HL-60/S4 (cell line): Measurements from ENCODE around the gene KRTCAP2.
"Not testable (repeated sequence)": the region's sequence is repeated elsewhere in the genome, so short reads cannot be mapped to it uniquely, and the experiment has no call there.

ENCODE experiments used
- in situ Hi-C: fragments of 300-500 bp; cut with MboI; formaldehyde crosslinking; loops from 2 replicates; pipeline ENCODE4 v1.14.3; 2022; ENCODE audit warnings: low sequenced_read_pairs

The KRTCAP2 gene

DNA sequence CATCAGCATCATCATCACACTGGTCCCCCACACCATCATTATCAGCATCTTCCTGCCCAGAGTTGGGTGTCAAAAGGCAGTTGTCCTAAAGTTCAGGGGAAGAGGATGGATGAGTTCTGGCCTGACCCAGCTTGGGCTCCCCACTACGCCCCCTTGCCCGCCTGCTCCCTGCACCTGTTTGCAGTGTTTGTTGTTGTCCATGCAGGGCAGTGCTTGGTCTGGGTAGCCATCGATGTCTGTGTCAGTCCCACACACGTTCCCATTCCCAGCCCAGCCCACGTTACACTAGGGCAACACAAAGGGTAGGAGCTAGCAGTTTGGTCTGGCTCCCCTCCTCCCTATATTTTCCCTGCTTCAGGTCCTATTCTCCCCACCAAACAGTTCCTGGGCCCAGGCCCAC, 27.8 kb upstream of the KRTCAP2 start:
- in situ Hi-C loops, result no loop called here

DNA sequence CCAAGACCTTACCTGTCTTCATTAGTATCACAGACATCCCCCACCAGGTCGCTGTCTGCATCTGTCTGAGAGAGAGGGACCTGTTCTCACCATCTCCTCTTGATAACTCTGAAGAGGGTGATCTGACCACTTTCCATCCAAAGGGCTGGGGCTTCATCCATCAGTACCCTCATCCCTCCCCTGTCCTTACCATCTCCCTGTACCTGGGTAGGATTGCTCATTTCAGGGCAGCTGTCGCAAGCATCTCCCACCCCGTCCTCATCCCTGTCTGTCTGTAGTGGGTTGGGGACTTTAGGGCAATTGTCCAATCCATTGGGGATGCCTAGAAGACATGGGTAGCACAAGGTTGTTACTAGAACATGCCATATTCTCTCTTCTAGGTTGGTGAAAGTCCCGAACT, 26.7 kb upstream of the KRTCAP2 start:
- in situ Hi-C loops, result no loop called here

DNA sequence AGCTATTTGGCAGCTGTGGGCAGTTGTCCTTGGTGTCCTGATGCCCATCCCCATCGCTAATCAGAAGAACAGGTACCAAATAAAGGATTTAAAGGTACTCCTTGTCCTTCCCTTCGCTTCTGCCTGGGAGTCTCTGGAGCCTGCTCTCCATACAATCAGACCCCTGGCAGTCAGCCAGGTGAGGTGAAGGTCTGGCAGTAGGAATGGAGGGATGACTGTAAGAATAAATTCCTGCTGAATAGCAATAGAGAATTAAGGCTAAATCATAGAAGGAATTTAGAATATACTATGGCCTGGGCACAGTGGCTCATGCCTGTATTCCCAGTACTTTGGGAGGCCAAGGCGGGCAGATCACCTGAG, 25.4 kb upstream of the KRTCAP2 start:
- in situ Hi-C loops, result no loop called here

DNA sequence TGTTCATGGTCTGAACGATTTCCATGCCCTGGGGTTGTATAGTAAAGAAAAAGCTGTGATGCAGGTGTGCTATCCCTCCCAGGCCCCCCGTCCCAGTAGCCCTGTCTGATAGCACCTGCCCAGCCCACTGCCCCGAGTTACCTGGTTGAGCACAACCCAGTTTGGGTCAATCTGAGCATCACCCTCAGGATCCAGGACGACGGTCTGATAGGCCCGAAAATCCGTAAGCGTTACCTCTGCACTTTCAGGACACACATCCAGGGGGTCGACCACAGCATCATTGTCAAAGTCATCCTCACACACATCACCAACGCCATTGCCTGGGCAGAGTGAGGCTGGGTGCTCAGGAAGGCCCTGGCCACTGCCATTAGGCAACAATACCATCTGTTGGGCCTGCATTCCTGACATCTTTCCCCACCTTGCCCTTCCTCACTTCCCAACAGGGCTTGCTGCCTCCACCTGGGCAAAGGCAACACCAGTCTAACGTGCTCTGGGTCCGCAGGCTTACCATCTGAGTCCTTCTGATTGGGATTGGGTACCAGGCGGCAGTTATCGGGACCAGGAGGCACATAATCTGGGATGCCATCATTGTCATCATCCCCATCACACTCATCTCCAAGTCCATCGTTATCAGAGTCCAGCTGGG, 24.9 kb upstream of the KRTCAP2 start:
- in situ Hi-C loops, result no loop called here

DNA sequence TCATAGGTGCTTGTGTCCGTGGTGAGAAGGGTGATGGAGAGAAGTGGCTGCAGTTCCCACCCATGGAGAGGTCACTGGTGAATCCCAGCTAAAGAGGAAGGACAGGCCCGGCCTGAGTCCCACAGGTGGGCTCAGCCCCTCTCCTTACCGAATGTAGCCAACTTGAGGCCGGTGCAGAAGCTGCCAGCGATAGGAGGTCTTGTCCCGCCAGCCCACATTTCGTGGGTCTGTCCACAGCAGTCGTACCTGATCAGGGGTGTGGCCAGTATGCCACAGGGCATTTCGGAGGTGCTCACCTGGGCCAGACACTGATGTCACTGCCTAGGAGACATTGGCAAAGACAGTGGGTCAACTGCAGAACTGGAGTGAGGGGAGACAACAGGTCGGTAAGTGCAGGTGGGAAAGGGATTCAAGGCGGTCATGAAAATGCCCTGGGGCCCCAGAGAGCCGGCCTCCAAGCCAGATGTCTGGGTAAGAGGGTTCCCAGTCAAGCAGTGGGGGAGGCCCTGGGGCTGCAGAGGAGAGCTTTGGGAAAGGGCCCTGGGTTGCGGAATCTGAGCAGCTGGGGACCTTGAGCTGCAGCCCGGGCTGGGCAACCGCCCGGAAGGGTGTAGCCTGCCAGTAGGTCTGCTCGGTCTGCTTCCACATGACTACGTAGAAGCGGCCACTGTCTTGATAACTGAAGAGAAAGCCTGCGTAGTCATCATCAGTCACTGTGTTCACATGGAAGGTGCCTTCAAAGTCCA, 24.0 kb upstream of the KRTCAP2 start:
- in situ Hi-C loops, result no loop called here

DNA sequence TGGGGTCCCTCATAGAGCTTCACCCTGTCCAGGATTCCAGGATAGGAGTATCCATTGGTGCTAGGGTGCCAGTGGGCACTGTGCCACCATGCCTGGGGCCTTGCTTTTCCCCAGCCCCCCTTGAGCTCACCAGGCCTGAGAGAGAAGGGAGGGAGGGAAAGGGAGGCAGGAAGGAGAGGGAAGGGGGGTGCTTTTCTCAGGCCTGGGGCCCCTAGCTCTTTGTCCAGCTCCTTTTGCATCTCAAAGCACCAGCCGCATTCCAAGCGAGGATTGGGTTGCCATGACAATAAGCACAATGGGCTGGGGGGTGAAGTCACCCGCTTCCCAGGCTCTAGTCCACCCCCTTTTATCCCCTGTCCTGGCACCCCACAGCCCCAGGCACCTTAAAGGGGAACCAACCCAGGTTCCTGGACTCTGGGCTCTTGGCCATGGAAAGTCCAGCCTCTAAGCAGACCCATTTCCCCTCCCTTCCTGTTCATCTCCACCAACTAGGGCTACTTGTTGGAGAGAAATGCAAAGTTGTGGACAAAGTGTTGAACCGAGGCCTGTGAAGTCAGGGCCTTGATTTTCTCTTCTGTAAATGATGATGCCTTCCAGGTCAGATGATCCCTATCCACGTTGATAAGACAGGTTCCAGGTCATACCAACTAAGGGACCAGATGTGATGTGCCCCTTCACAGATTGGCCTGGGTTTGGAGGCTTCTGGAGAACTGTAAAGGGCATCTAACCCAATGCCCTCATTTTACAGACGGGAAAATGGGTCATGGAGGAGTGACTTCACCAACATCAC, 23.2 kb upstream of the KRTCAP2 start:
- in situ Hi-C loops, result no loop called here

DNA sequence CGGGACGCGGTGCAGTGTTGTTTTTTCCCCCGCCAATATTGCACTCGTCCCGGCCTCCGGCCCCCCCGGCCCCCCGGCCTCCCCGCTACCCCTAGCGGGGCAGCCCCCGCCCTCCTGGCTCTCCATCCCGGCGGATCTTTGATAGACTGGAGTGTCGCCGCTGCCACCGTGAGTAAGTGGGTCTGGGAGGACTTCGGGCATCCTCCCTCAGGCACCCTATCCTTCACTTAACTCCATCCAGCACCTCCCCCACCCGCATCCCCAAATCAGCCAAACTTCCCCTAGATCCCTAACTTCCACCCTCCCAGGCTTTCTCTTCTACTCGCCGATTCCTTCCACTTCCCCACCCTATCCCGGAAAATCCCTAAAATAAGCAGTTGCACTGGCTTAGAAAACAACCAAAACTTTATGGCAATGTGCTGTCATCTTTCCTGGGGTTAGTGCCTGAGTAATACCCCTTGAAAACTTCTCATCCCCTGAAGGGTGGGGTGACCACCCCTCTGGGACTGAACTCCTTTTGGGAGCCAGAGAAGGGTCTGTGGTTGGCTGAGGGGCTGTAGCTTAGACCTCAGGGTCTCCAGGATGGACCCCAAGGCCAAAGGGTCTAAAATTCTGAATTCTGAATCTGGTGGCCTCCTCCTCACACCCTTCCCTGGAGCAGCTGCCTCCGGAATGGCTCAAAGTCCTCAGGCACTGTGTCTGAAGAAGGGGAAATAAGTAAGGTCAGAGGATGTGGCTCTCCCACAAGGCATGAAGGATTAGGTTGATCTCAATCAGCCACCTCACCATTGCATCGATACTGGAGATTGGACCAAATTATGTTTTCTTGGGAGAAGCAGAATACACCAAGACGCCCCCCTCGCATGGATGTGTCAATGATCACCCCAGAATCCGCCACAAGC, 22.3 kb upstream of the KRTCAP2 start:
- in situ Hi-C loops, result no loop called here

DNA sequence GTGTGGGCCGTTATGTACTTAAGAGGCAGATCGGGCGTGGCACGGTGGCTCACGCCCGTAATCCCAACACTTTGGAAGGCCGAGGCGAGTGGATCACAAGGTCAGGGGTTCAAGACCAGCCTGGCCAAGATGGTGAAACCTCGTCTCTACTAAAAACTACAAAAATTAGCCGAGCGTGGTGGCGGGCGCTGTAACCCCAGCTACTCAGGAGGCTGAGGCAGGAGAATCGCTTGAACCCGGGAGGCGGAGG, 20.8 kb upstream of the KRTCAP2 start:
- in situ Hi-C loops, result not testable (repeated sequence)

DNA sequence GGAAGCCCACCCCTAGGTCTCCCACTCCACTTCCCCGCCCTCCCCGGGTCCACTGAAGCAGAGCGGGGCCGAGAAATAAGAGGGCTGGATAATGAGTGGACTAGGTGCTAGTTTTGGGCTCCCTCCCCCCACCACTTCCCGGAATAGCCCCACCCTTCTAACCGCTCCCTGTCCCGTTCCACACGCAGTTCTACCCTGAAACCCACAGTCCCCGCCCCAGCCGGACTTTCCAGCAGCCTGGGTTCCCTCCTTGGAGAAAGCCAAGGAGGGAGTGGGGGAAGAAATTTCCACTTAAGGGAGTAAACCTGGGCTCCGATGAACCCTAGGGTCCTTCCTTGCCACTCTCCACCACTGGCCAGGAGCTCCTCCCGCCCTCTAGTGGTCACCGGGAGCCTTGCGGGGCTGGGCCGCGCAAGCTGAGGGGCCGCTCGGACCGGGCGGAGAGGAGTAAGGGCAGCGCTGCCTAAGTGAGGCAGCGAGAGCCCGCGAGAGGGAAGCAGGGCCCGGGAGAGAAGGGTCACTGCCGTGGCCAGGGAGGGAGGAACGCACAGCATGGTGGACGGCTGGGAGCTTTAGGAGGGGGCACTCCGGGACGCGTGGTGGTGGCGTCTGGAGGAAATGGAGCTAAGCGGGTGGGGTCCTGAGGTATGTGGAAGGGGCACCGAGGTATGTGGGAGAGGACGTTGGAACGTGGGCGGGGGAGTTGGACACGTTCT, 20.3 kb upstream of the KRTCAP2 start:
- in situ Hi-C loops, result no loop called here

DNA sequence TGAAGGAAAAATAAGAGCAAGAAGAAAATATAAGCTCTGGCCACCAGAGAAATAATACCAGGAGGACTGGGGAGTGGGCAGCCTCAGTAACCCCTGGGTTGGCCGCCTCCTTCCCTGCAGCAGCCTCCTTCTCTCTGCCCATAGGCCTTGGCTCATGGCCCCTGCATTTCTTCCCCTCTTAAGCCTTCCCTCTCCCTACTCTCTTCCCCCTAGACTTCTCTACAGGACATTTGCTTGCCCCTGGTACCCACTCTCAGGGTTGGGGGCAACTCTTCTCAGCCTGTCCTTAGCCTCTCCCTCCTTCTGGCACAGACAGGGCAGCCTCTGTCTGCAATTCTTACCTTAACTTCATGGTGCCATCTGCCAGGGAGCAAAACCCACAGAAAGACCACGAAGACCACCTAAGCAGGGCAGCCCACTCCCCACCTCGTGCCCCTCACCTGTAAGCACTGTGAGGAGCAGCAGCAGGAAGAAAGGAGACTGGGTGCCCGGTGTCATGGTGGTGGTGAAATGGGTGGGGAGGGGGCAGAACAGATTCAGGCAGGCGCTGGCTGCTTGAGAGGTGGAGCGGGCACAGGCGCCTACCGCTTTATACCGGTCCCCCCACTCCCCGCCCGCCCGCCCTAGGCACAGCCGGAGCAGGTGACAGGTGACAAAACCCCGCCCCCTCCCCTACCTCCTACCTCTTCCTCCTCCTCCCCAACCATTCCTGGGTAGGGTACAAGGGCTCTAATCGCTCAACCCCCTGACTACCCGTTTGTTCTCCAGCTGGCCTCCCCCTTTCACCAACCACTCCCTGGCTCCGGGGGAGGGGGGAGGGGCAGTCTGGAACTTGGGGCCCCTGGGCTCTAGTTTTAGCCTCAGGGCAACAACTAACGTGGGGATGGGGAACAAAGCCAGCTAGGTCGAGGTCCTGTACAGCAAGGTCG, 19.5 kb upstream of the KRTCAP2 start:
- in situ Hi-C loops, result no loop called here

DNA sequence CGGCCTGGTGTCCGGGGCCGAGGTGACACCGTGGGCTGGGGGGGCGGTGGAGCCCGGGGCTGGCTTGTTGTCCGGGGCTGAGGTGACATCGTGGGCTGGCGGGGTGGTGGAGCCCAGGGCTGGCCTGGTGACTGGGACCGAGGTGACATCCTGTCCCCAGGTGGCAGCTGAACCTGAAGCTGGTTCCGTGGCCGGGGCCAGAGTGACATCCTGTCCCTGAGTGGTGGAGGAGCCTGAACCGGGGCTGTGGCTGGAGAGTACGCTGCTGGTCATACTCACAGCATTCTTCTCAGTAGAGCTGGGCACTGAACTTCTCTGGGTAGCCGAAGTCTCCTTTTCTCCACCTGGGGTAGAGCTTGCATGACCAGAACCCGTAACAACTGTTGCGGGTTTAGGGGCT, 18.8 kb upstream of the KRTCAP2 start:
- in situ Hi-C loops, result no loop called here

DNA sequence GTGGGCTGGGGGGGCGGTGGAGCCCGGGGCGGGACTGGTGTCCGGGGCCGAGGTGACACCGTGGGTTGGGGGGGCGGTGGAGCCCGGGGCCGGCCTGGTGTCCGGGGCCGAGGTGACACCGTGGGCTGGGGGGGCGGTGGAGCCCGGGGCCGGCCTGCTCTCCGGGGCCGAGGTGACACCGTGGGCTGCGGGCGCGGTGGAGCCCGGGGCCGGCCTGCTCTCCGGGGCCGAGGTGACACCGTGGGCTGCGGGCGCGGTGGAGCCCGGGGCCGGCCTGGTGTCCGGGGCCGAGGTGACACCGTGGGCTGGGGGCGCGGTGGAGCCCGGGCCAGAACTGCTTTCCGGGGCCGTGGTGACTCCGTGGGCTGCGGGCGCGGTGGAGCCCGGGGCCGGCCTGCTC, 16.8 kb upstream of the KRTCAP2 start:
- in situ Hi-C loops, result not testable (repeated sequence)

DNA sequence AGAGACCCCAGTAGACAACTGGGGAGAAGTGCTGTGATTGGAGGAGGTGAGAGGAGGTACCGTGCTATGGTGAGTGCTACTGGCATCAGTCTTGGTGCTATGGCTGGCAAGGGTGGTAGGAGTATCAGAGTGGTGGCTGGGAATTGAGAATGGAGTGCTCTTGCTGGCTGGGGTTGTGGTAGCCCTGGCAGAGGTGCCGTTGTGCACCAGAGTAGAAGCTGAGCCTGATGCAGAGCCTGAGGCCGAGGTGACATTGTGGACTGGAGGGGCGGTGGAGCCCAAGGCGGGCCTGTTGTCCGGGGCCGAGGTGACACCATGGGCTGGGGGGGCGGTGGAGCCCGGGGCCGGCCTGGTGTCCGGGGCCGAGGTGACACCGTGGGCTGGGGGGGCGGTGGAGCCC, 15.2 kb upstream of the KRTCAP2 start:
- in situ Hi-C loops, result no loop called here

DNA sequence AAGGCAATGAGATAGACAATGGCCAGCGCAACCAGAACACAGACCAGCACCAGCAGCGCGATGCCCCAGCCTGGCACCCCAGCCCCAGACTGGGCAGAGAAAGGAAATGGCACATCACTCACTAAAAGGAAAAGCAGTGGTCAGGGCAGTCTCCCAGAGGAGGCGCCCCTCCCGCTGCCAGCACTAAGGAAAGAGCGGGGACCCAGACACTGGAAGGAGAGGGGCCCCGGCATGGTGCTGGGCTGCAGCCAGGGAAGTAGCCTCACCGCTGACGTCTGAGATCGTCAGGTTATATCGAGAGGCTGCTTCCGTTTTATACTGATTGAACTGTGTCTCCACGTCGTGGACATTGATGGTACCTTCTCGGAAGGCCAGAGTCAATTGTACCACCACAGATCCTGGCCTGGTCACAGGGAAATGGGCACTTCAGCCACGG, 14.4 kb upstream of the KRTCAP2 start:
- in situ Hi-C loops, result no loop called here

DNA sequence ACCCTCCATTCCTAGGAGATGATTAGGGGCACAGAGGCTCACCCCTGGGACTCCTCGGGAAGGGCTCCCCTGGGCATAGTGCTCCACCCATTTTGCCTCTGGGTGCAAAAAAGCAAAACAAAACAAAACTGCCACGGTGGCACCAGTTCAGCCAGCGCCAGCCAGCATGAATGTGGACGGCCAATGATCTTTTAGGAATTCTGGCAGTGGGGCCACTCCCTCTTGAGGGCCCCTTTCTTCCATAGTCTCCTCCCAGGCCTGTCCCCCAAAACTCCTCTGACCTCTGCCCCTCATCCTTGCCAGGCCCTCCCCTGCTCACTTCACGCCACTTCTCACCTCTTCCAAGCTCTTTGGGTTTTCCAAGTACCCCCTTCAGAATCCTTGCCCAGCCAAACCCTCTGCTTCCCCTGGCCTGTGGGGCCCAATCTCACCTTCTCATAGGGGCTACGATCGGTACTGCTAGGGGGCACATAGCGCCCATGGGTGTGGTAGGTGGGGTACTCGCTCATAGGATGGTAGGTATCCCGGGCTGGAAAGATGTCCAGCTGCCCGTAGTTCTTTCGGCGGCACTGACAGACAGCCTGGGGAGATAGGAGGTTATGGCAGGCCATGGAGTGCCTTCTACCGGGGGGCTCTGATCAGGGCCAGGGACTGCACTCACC, 13.8 kb upstream of the KRTCAP2 start:
- in situ Hi-C loops, result no loop called here

DNA sequence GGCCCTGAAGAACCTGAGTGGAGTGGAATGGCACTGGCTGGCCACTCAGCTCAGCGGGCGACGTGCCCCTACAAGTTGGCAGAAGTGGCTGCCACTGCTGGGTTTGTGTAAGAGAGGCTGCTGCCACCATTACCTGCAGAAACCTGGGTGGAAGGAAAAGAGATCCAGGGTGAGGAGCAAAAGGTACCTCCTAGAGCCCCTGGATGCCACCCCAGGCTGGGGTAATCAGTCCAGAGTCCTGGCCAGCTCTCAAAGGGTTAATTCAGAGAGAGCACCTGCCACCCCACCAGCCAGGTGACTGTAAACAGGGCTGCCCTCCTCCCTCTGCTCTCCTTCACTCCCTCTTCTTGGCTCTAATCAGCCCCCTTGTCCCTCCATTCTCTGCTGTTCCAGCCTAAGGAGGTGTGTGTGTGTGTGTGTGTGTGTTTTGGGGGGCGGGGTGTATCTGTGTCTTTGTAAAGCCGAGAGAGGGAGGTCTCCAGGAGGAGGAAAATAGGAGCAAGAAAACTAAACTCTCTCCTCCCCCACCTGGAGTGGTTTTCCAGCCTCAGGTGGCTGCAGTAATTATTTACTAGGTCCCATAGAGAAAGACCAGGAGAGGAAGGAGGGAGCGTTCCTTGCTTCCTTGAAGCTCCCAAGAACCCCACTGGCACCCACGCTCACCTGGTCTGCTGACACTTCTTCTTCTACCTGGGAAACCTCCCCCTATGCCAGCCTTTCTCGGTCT, 13.1 kb upstream of the KRTCAP2 start:
- in situ Hi-C loops, result no loop called here

DNA sequence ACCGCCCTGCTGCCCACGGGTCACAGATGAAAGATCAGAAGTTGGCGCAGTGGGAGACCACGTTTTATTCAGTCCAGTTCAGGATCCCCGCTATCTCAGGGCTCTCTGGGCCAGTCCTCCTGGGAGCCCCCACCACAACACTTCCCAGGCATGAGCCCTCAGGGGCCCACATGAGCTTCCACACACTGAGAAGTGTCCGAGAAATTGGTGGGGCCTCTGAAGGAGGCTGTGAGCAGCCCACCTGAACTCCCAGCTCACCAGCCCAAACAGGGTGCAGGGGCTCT, 12.6 kb upstream of the KRTCAP2 start:
- in situ Hi-C loops, result no loop called here
